ENCODE data around the gene STX8.

DNA sequence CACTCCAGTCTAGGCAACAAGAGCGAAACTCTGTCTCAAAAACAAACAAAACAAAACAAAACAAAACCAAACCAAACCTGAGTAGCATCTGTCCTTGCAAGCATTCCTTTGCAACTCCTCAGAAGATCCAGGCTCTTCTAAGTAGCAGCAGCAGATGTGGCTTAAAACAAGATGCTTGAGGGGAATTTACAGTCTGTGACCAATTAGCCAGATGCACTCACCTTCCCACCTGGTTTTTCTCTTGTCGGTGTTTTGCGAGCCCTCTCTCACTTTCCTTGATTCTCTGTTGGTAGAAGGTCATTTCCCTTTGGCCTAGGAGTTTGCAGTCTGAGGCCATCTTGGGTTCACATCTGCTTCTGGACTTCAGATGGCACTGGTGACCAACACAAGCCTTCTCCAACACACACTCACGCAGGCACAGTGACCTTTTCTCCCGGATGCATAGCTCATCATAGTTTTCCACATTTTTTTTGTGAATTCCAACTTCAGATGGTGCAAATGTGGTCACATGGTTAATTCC, 276.8 kb downstream of the STX8 start:
- TF ChIP-seq POLR2A (IDR thresholded peaks at IDR 0.05), result no peak
- TF ChIP-seq, protein P1, sequence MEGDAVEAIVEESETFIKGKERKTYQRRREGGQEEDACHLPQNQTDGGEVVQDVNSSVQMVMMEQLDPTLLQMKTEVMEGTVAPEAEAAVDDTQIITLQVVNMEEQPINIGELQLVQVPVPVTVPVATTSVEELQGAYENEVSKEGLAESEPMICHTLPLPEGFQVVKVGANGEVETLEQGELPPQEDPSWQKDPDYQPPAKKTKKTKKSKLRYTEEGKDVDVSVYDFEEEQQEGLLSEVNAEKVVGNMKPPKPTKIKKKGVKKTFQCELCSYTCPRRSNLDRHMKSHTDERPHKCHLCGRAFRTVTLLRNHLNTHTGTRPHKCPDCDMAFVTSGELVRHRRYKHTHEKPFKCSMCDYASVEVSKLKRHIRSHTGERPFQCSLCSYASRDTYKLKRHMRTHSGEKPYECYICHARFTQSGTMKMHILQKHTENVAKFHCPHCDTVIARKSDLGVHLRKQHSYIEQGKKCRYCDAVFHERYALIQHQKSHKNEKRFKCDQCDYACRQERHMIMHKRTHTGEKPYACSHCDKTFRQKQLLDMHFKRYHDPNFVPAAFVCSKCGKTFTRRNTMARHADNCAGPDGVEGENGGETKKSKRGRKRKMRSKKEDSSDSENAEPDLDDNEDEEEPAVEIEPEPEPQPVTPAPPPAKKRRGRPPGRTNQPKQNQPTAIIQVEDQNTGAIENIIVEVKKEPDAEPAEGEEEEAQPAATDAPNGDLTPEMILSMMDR (IDR thresholded peaks at IDR 0.05), result no peak

Data from Peyer's patch (tissue), 4 donors.